22Rv1 (cell line): ENCODE results near the gene TMEM109.

Experiments used
- CTCF ChIP-seq: fragments of 450-650 bp; IDR thresholded peaks from 2 replicates; pipeline ENCODE4 v1.5.1; 2017; ENCODE audit warnings: mild to moderate bottlenecking
- ZFX ChIP-seq: fragments of 450-650 bp; IDR thresholded peaks from 2 replicates; pipeline ENCODE4 v1.6.1; 2017; ENCODE audit warnings: antibody characterized with exemption, borderline replicate concordance

DNA sequence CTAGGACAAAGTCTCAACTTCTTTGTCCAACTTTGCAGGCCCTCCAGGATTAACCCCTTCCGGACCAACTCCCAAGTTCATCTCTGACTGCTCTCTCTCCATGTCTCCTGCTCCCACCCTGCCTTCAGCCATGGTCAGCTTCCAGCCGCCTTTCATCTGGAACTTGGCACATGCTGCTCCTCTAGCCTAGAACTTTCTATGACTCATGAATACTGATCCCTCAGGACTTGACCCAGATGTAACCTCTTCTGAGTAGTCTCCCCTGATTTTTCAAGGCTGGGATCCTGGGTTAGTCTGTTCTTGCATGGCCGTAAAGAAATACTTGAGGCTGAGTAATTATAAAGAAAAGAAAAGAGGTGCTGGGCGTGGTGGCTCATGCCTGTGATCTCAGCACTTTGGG is 43.2 kb downstream of the TMEM109 start:
- TF ChIP-seq CTCF (no peak), ZFX (no peak)
